Bronchial epithelial cell (primary cell): ENCODE results near the gene MS4A10. TPM values are rescaled to one million over a fixed set of nuclear protein-coding genes. Genes with fewer than 3 reads are reported as not detected.
A peak's percentile ranks its signal among the peaks of the same experiment; 100 is the strongest.

Source experiments
- DNase-seq: peaks from one replicate; pipeline ENCODE4 v3.0.0-alpha.2; 2010; ENCODE audit warnings: low read depth
- FAIRE-seq: peaks from 2 replicates; lab custom pipeline; 2011; peaks lifted over from hg19 to GRCh38; lab: Jason Lieb, UNC
- H3K27me3 ChIP-seq: 2 replicates; pipeline ENCODE4 v1.5.1; 2011; ENCODE audit warnings: low read length; ENCODE audit not compliant: control insufficient read depth, insufficient read depth
- H3K36me3 ChIP-seq: 2 replicates; pipeline ENCODE4 v1.5.1; 2011; ENCODE audit warnings: low read length; ENCODE audit not compliant: control insufficient read depth, insufficient read depth
- H3K4me3 ChIP-seq: 2 replicates; pipeline ENCODE4 v1.5.1; 2011; ENCODE audit warnings: mild to moderate bottlenecking, low read depth, low read length, control low read depth
- CTCF ChIP-seq: IDR thresholded peaks from 2 replicates; pipeline ENCODE4 v1.5.1; 2011; ENCODE audit warnings: mild to moderate bottlenecking, moderate library complexity, low read length, control low read depth, inconsistent platforms; ENCODE audit not compliant: insufficient read depth, severe bottlenecking
- total RNA-seq: library from RNA; depleted of rRNA; stranded (reverse); fragments of >200 nt; gene quantifications from 2 replicates; pipeline ENCODE4 v1.2.1, GENCODE V29; 2014

MS4A10 gene
- total RNA-seq, 1 donor from 2014 or later: not detected

- FAIRE-seq (no peak), DNase-seq (no peak)
- TF ChIP-seq CTCF: no peak
- Histone ChIP-seq H3K27me3 (no peaks in the 10 kb centered on the region), H3K4me3 (no peak overlapping the region), H3K36me3 (no peaks in the 10 kb centered on the region)
Measured at GRCh38 chr11:60790726-60791125, 5.6 kb downstream of the MS4A10 start.

- FAIRE-seq (peak; percentile 62), DNase-seq (no peak)
- Histone ChIP-seq H3K36me3 (no peaks in the 10 kb centered on the region), H3K27me3 (no peaks in the 10 kb centered on the region), H3K4me3 (no peak overlapping the region)
- TF ChIP-seq CTCF: no peak
Measured at GRCh38 chr11:60791153-60791933, 6.2 kb downstream of the MS4A10 start.

- Histone ChIP-seq H3K36me3 (no peaks in the 10 kb centered on the region), H3K27me3 (no peaks in the 10 kb centered on the region), H3K4me3 (no peak overlapping the region)
- no peak for FAIRE-seq
- DNase-seq: no peak
- no peak for TF ChIP-seq CTCF
Measured at GRCh38 chr11:60792521-60792920, 7.4 kb downstream of the MS4A10 start.

GRCh38 chr11:60795291-60795690, 10.2 kb downstream of the MS4A10 start:
- FAIRE-seq: peak; percentile 68
- H3K27me3 ChIP-seq: no peaks in the 10 kb centered on the region
- H3K4me3 ChIP-seq: no peak overlapping the region
- no peaks in the 10 kb centered on the region for H3K36me3 ChIP-seq
- no peak for DNase-seq
- no peak for TF ChIP-seq CTCF

GRCh38 chr11:60797846-60798630, 12.9 kb downstream of the MS4A10 start:
- DNase-seq (no peak), FAIRE-seq (no peak)
- Histone ChIP-seq H3K27me3 (no peaks in the 10 kb centered on the region), H3K4me3 (no peak overlapping the region), H3K36me3 (no peaks in the 10 kb centered on the region)
- TF ChIP-seq CTCF: no peak
